ENCODE measurements around the gene AHR.

DNA sequence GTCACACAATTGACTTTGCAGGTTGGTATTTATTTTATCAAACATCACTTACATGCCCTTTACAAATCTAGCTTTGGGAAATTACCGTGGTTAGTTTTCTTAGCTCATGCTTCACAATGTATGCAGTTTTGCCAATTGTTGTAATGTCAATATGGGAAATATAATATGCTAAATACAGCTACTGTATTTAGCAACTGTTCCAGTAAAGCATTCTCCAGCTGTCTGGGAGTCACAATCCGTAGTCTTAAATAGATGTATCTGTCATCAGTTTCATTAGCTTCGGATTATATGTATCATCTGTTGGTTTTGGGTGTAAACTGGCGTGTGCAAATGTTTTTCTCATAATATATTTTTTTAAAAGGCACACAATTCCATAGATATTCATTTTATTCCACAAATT lies 19.4 kb upstream of the AHR start:
- TF ChIP-seq POLR2A (IDR thresholded peaks at IDR 0.05) = no peak
- no peak for TF ChIP-seq POLR2AphosphoS5 (IDR thresholded peaks at IDR 0.05)
